HepG2 (cell line): ENCODE measurements around the gene JPT2. TPM values are rescaled to one million over a fixed set of nuclear protein-coding genes. Genes with fewer than 3 reads are reported as not detected.

Source experiments
- CBX2 ChIP-seq, 2 experiments: fragments of 200-600 bp in 1 of 2; sonication (generic); formaldehyde crosslinking in 1 of 2; IDR thresholded peaks; 2 replicates each; pipeline versions ENCODE4 v1.7.0 to v1.8.1; 2018 to 2022; ENCODE audit warnings: low read depth in 2 of 2, low read length in 1 of 2, mild to moderate bottlenecking in 1 of 2, missing genetic modification reagents in 1 of 2
- CEBPG ChIP-seq: IDR thresholded peaks from 2 replicates; pipeline ENCODE4 v1.6.1; 2016
- CHD2 ChIP-seq: IDR thresholded peaks from 2 replicates; pipeline ENCODE4 v1.6.1; 2011; ENCODE audit warnings: low read depth, low read length, improper control_type of control experiment
- ELF3 ChIP-seq: IDR thresholded peaks from 2 replicates; pipeline ENCODE4 v1.6.1; 2016; ENCODE audit warnings: missing genetic modification reagents, missing compliant biosample characterization
- JUN ChIP-seq: sonication (generic); formaldehyde crosslinking; IDR thresholded peaks from 2 replicates; pipeline ENCODE4 v1.4.0; 2020; ENCODE audit warnings: mild to moderate bottlenecking, missing genetic modification reagents
- MAZ ChIP-seq, 2 experiments: sonication (generic) in 1 of 2; formaldehyde crosslinking in 1 of 2; IDR thresholded peaks; 2 replicates each; pipeline versions ENCODE4 v1.5.0 to v1.6.1; 2012 to 2020; ENCODE audit warnings: low read depth in 2 of 2, mild to moderate bottlenecking in 2 of 2, borderline replicate concordance in 1 of 2, improper control_type of control experiment in 1 of 2, low read length in 1 of 2, missing genetic modification reagents in 1 of 2, moderate library complexity in 1 of 2
- MBNL3 ChIP-seq: fragments of 250-450 bp; sonication (Bioruptor Pico); conservative IDR thresholded peaks from 2 replicates; pipeline ENCODE4 v1.8.0; 2022; ENCODE audit warnings: mild to moderate bottlenecking, inconsistent platforms
- MED13 ChIP-seq: sonication (generic); formaldehyde crosslinking; IDR thresholded peaks from 2 replicates; pipeline ENCODE4 v1.5.0; 2020; ENCODE audit warnings: missing genetic modification reagents
- MIER2 ChIP-seq: IDR thresholded peaks from 2 replicates; pipeline ENCODE4 v1.6.1; 2016; ENCODE audit warnings: missing biosample characterization, missing genetic modification reagents
- MTA3 ChIP-seq: sonication (generic); formaldehyde crosslinking; IDR thresholded peaks from 2 replicates; pipeline ENCODE4 v1.4.0; 2020; ENCODE audit warnings: missing genetic modification reagents
- MTF2 ChIP-seq: sonication (generic); formaldehyde crosslinking; IDR thresholded peaks from 2 replicates; pipeline ENCODE4 v1.5.0; 2020; ENCODE audit warnings: missing genetic modification reagents, borderline replicate concordance
- MXD1 ChIP-seq: sonication (generic); formaldehyde crosslinking; IDR thresholded peaks from 2 replicates; pipeline ENCODE4 v1.4.0; 2020; ENCODE audit warnings: mild to moderate bottlenecking, missing genetic modification reagents
- NBN ChIP-seq: fragments of 450-650 bp; conservative IDR thresholded peaks from 2 replicates; pipeline ENCODE4 v1.6.1; 2017
- TOPORS ChIP-seq: sonication (generic); formaldehyde crosslinking; IDR thresholded peaks from 2 replicates; pipeline ENCODE4 v1.8.0; 2023; ENCODE audit warnings: mild to moderate bottlenecking, missing genetic modification reagents
- ZIK1 ChIP-seq: sonication (generic); formaldehyde crosslinking; IDR thresholded peaks from 2 replicates; pipeline ENCODE4 v1.5.0; 2020; ENCODE audit warnings: mild to moderate bottlenecking, low read depth, missing genetic modification reagents, borderline replicate concordance
- ZMAT3 ChIP-seq: sonication (generic); formaldehyde crosslinking; conservative IDR thresholded peaks from 2 replicates; pipeline ENCODE4 v1.7.0; 2021; ENCODE audit warnings: missing genetic modification reagents
- ZNF430 ChIP-seq: sonication (generic); formaldehyde crosslinking; IDR thresholded peaks from 2 replicates; pipeline ENCODE4 v1.9.0; 2021; ENCODE audit warnings: mild to moderate bottlenecking, missing genetic modification reagents
- ZSCAN20 ChIP-seq: sonication (generic); formaldehyde crosslinking; IDR thresholded peaks from 2 replicates; pipeline ENCODE4 v1.4.0; 2020; ENCODE audit warnings: missing genetic modification reagents, mild to moderate bottlenecking, borderline replicate concordance
- polyA plus RNA-seq, 8 experiments: library from polyadenylated mRNA; depleted of rRNA in 3 of 8; stranded (reverse) in 7 of 8; unstranded in 1 of 8; fragments of >200 nt; fragmentation: Illumina TruSeq in 4 of 8; extraction: Trizol in 4 of 8; gene quantifications; 2 replicates each; pipeline versions ENCODE4 v1.2.1 to v1.2.3, GENCODE V29; 2011 to 2016; ENCODE audit warnings: low read depth in 4 of 8, missing spikeins in 1 of 8, mixed read lengths in 1 of 8; ENCODE audit not compliant: insufficient read depth in 1 of 8
- total RNA-seq, 5 experiments: library from RNA; depleted of rRNA; stranded (reverse); fragments of >200 nt; fragmentation: Illumina TruSeq; extraction: Trizol; gene quantifications; 2 replicates each; pipeline ENCODE4 v1.2.3, GENCODE V29; 2016; ENCODE audit warnings: low read depth in 1 of 5
- TF ChIP-seq, protein P1 (sequence below): sonication (generic); formaldehyde crosslinking; IDR thresholded peaks from 2 replicates; pipeline ENCODE4 v1.8.0; 2022; ENCODE audit warnings: missing genetic modification reagents, low read depth, mild to moderate bottlenecking, borderline replicate concordance
- TF ChIP-seq, protein P2 (sequence below): sonication (generic); formaldehyde crosslinking; IDR thresholded peaks from 2 replicates; pipeline ENCODE4 v1.8.0; 2022; ENCODE audit warnings: mild to moderate bottlenecking, missing genetic modification reagents

The JPT2 gene
- total and polyA plus RNA-seq, 2 of the 13 experiments (the other 11 are each of a cell fraction or from before 2014, with no cell fraction given), result 53.5 to 89.4 TPM

GRCh38 chr16:1710811-1711507 is 32.9 kb downstream of the JPT2 start (continued):
- TF ChIP-seq NBN, result no peak
- no peak for TF ChIP-seq MTF2 (CRISPR knock-in tag)
- no peak for TF ChIP-seq MXD1 (CRISPR knock-in tag)
- no peak for TF ChIP-seq CBX2 (IDR thresholded peaks at IDR 0.05; ENCODE audit: low read depth, low read length)
- no peak for TF ChIP-seq CBX2 (CRISPR knock-in tag; IDR thresholded peaks at IDR 0.05; ENCODE audit: low read depth)
- no peak for TF ChIP-seq ZIK1
- TF ChIP-seq MED13 (CRISPR knock-in tag), result no peak
- no peak for TF ChIP-seq MIER2
- TF ChIP-seq MBNL3 (CRISPR knock-in tag), result no peak
- no peak for TF ChIP-seq CHD2
- TF ChIP-seq MAZ (IDR thresholded peaks at IDR 0.05; ENCODE audit: borderline replicate concordance, low read depth, low read length), result no peak
- no peak for TF ChIP-seq MAZ (CRISPR knock-in tag; IDR thresholded peaks at IDR 0.05; ENCODE audit: low read depth)
- TF ChIP-seq, protein P1, sequence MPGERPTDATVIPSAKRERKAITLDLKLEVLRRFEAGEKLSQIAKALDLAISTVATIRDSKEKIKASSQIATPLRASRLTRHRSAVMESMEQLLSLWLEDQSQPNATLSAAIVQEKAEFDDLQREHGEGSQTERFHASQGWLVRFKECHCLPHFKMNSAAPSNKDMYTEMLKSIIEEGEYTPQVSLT (CRISPR knock-in tag), result no peak
- TF ChIP-seq CEBPG (CRISPR knock-in tag), result peak; percentile 53; the same call in 1 of the 2 replicates
- TF ChIP-seq JUN (CRISPR knock-in tag), result no peak
- no peak for TF ChIP-seq MTA3
- no peak for TF ChIP-seq ZSCAN20
- no peak for TF ChIP-seq ELF3 (CRISPR knock-in tag)
- TF ChIP-seq ZNF430 (CRISPR knock-in tag), result no peak
- TF ChIP-seq ZMAT3 (CRISPR knock-in tag), result no peak
- TF ChIP-seq TOPORS (CRISPR knock-in tag), result no peak
- TF ChIP-seq, protein P2, sequence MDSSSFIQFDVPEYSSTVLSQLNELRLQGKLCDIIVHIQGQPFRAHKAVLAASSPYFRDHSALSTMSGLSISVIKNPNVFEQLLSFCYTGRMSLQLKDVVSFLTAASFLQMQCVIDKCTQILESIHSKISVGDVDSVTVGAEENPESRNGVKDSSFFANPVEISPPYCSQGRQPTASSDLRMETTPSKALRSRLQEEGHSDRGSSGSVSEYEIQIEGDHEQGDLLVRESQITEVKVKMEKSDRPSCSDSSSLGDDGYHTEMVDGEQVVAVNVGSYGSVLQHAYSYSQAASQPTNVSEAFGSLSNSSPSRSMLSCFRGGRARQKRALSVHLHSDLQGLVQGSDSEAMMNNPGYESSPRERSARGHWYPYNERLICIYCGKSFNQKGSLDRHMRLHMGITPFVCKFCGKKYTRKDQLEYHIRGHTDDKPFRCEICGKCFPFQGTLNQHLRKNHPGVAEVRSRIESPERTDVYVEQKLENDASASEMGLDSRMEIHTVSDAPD, result no peak
